Measurements from ENCODE around the gene ACTR3. TPM values are rescaled to one million over a fixed set of nuclear protein-coding genes. Genes with fewer than 3 reads are reported as not detected.
"Not testable (repeated sequence)": the region's sequence is repeated elsewhere in the genome, so short reads cannot be mapped to it uniquely, and the experiment has no call there.

The ACTR3 gene
- total RNA-seq, 1 experiment from 2014 or later = 389 TPM

GRCh38 chr2:113905886-113906285, 16.0 kb downstream of the ACTR3 start:
- DNase-seq (ENCODE audit: low read depth) = no peak

- no peak for DNase-seq (ENCODE audit: low read depth)
These were observed 16.8 kb downstream of the ACTR3 start for GRCh38 chr2:113906647-113907046.

GRCh38 chr2:113907297-113907696, 17.4 kb downstream of the ACTR3 start:
- DNase-seq (ENCODE audit: low read depth) = no peak

- no peak for DNase-seq (ENCODE audit: low read depth)
These were observed 20.3 kb downstream of the ACTR3 start for GRCh38 chr2:113910110-113910717.

GRCh38 chr2:113910967-113911678, 21.2 kb downstream of the ACTR3 start:
- DNase-seq (ENCODE audit: low read depth) = no peak

GRCh38 chr2:113915082-113915819, 25.4 kb downstream of the ACTR3 start:
- no peak for DNase-seq (ENCODE audit: low read depth)

GRCh38 chr2:113918229-113918628, 28.3 kb downstream of the ACTR3 start:
- no peak for DNase-seq (ENCODE audit: low read depth)

GRCh38 chr2:113920996-113921395, 31.1 kb downstream of the ACTR3 start:
- no peak for DNase-seq (ENCODE audit: low read depth)

GRCh38 chr2:113922335-113922734, 32.4 kb downstream of the ACTR3 start:
- no peak for DNase-seq (ENCODE audit: low read depth)

GRCh38 chr2:113922784-113923183, 32.9 kb downstream of the ACTR3 start:
- DNase-seq (ENCODE audit: low read depth) = no peak

GRCh38 chr2:113925884-113926283, 36.0 kb downstream of the ACTR3 start:
- DNase-seq (ENCODE audit: low read depth) = no peak

- DNase-seq (ENCODE audit: low read depth) = no peak
These were observed 36.4 kb downstream of the ACTR3 start for GRCh38 chr2:113926314-113926713.

- DNase-seq (ENCODE audit: low read depth) = no peak
These were observed 40.6 kb downstream of the ACTR3 start for GRCh38 chr2:113930448-113930847.

GRCh38 chr2:113937501-113937900, 47.6 kb downstream of the ACTR3 start:
- DNase-seq (ENCODE audit: low read depth) = no peak

- DNase-seq (ENCODE audit: low read depth) = no peak
These were observed 51.0 kb downstream of the ACTR3 start for GRCh38 chr2:113940891-113941290.

- not testable (repeated sequence) for DNase-seq (ENCODE audit: low read depth)
These were observed 55.9 kb downstream of the ACTR3 start for GRCh38 chr2:113945784-113946183.

GRCh38 chr2:113950906-113951305, 61.0 kb downstream of the ACTR3 start:
- not testable (repeated sequence) for DNase-seq (ENCODE audit: low read depth)

GRCh38 chr2:113961000-113961399, 71.1 kb downstream of the ACTR3 start:
- no peak for DNase-seq (ENCODE audit: low read depth)

GRCh38 chr2:113962692-113963480, 73.0 kb downstream of the ACTR3 start:
- DNase-seq (ENCODE audit: low read depth) = no peak

GRCh38 chr2:113963965-113964364, 74.1 kb downstream of the ACTR3 start:
- DNase-seq (ENCODE audit: low read depth) = no peak

- no peak for DNase-seq (ENCODE audit: low read depth)
These were observed 74.5 kb downstream of the ACTR3 start for GRCh38 chr2:113964436-113964835.

GRCh38 chr2:113965228-113965627, 75.3 kb downstream of the ACTR3 start:
- DNase-seq (ENCODE audit: low read depth) = no peak

Data from RPMI7951 (cell line).